ENCODE measurements around the gene SAA4. TPM values are rescaled to one million over a fixed set of nuclear protein-coding genes. Genes with fewer than 3 reads are reported as not detected.

SAA4 gene
- total and polyA plus RNA-seq, 2 experiments from 2014 or later: not detected

GRCh38 chr11:18280438-18281045, 43.9 kb upstream of the SAA4 start (continued):
- TF ChIP-seq, protein P1, sequence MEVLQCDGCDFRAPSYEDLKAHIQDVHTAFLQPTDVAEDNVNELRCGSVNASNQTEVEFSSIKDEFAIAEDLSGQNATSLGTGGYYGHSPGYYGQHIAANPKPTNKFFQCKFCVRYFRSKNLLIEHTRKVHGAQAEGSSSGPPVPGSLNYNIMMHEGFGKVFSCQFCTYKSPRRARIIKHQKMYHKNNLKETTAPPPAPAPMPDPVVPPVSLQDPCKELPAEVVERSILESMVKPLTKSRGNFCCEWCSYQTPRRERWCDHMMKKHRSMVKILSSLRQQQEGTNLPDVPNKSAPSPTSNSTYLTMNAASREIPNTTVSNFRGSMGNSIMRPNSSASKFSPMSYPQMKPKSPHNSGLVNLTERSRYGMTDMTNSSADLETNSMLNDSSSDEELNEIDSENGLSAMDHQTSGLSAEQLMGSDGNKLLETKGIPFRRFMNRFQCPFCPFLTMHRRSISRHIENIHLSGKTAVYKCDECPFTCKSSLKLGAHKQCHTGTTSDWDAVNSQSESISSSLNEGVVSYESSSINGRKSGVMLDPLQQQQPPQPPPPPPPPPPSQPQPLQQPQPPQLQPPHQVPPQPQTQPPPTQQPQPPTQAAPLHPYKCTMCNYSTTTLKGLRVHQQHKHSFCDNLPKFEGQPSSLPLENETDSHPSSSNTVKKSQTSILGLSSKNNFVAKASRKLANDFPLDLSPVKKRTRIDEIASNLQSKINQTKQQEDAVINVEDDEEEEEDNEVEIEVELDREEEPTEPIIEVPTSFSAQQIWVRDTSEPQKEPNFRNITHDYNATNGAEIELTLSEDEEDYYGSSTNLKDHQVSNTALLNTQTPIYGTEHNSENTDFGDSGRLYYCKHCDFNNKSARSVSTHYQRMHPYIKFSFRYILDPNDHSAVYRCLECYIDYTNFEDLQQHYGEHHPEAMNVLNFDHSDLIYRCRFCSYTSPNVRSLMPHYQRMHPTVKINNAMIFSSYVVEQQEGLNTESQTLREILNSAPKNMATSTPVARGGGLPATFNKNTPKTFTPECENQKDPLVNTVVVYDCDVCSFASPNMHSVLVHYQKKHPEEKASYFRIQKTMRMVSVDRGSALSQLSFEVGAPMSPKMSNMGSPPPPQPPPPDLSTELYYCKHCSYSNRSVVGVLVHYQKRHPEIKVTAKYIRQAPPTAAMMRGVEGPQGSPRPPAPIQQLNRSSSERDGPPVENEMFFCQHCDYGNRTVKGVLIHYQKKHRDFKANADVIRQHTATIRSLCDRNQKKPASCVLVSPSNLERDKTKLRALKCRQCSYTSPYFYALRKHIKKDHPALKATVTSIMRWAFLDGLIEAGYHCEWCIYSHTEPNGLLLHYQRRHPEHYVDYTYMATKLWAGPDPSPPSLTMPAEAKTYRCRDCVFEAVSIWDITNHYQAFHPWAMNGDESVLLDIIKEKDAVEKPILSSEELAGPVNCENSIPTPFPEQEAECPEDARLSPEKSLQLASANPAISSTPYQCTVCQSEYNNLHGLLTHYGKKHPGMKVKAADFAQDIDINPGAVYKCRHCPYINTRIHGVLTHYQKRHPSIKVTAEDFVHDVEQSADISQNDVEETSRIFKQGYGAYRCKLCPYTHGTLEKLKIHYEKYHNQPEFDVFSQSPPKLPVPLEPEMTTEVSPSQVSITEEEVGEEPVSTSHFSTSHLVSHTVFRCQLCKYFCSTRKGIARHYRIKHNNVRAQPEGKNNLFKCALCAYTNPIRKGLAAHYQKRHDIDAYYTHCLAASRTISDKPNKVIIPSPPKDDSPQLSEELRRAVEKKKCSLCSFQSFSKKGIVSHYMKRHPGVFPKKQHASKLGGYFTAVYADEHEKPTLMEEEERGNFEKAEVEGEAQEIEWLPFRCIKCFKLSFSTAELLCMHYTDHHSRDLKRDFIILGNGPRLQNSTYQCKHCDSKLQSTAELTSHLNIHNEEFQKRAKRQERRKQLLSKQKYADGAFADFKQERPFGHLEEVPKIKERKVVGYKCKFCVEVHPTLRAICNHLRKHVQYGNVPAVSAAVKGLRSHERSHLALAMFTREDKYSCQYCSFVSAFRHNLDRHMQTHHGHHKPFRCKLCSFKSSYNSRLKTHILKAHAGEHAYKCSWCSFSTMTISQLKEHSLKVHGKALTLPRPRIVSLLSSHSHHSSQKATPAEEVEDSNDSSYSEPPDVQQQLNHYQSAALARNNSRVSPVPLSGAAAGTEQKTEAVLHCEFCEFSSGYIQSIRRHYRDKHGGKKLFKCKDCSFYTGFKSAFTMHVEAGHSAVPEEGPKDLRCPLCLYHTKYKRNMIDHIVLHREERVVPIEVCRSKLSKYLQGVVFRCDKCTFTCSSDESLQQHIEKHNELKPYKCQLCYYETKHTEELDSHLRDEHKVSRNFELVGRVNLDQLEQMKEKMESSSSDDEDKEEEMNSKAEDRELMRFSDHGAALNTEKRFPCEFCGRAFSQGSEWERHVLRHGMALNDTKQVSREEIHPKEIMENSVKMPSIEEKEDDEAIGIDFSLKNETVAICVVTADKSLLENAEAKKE (CRISPR knock-in tag; IDR thresholded peaks at IDR 0.05): no peak

DNA sequence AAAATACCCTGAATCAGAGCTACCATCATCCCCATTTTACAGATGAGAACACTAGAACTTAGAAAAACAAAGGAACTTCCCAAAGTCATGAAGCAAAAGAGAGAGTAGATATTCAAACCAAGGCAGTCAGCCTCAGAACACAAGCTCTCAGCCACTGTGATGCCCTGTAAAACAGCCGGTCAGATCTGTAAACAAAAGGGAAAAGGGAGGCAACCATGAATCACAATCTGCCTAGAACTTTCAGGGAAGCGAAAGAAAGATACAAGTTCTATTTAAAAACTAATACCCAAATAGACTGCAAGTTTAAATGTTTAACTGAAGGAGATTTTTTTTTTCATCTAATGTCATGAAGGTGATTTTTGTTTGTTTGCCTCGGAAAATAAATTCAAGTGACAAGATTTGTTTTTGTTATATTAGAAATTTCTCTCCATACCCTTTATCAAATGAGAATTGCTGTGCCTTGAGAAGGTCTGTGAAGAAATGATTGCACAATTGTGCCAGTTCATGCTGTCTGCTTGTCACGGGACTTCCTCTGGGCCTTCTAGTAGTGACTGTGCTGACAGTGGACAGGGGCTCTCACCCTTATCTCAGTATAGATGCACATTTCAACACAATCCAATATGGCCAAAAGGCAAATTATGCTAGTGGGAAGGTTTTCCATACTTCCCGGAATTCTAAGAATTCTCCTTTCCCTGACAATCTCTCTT, 41.1 kb upstream of the SAA4 start:
- Histone ChIP-seq H3K27me3 (ENCODE audit: insufficient read depth) (no peaks in the 10 kb centered on the region), H3K79me2 (replicated peaks; ENCODE audit: insufficient read depth) (no peaks in the 10 kb centered on the region), H3F3A (replicated peaks; ENCODE audit: low read depth) (0 out of 2 replicates have a peak, but pooled peaks cover 3% of the 10 kb centered on the region), H3K27ac (ENCODE audit: low read depth) (no peak overlapping the region), H3K9me2 (ENCODE audit: insufficient read depth) (no peaks in the 10 kb centered on the region), H3K4me3 (no peak overlapping the region), H2AFZ (no peak overlapping the region), H3K4me2 (no peak overlapping the region), H3K4me1 (ENCODE audit: insufficient read depth) (no peaks in the 10 kb centered on the region), H4K20me1 (replicated peaks; ENCODE audit: insufficient read depth) (no peaks in the 10 kb centered on the region), H3K36me3 (ENCODE audit: insufficient read depth) (peaks cover 14% of the 10 kb centered on the region)
- Mint-ChIP-seq H3K4me3 (no peak overlapping the region), H3K27ac (no peak overlapping the region), H3K9me3 (peaks cover 3% of the 10 kb centered on the region; the same call in 2 of the 3 replicates), H3K27me3 (ENCODE audit: insufficient read depth, low read depth, poor library complexity) (no peaks in the 10 kb centered on the region), H3K4me1 (no peaks in the 10 kb centered on the region), H3K36me3 (ENCODE audit: low read depth) (peaks cover 50% of the 10 kb centered on the region)
- ATAC-seq (no peak), DNase-seq (ENCODE audit: low spot score) (no peak)
- TF ChIP-seq, protein P1 (CRISPR knock-in tag; IDR thresholded peaks at IDR 0.05): no peak
- no peak for TF ChIP-seq JUNB (IDR thresholded peaks at IDR 0.05; ENCODE audit: unreplicated experiment)
- TF ChIP-seq POLR2AphosphoS5 (IDR thresholded peaks at IDR 0.05; ENCODE audit: low read depth): no peak
- no peak for TF ChIP-seq ZNF331 (CRISPR knock-in tag; IDR thresholded peaks at IDR 0.05; ENCODE audit: low read depth)
- TF ChIP-seq ZNF114 (CRISPR knock-in tag; IDR thresholded peaks at IDR 0.05): no peak
- TF ChIP-seq, protein P2, sequence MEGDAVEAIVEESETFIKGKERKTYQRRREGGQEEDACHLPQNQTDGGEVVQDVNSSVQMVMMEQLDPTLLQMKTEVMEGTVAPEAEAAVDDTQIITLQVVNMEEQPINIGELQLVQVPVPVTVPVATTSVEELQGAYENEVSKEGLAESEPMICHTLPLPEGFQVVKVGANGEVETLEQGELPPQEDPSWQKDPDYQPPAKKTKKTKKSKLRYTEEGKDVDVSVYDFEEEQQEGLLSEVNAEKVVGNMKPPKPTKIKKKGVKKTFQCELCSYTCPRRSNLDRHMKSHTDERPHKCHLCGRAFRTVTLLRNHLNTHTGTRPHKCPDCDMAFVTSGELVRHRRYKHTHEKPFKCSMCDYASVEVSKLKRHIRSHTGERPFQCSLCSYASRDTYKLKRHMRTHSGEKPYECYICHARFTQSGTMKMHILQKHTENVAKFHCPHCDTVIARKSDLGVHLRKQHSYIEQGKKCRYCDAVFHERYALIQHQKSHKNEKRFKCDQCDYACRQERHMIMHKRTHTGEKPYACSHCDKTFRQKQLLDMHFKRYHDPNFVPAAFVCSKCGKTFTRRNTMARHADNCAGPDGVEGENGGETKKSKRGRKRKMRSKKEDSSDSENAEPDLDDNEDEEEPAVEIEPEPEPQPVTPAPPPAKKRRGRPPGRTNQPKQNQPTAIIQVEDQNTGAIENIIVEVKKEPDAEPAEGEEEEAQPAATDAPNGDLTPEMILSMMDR (conservative IDR thresholded peaks at IDR 0.05; ENCODE audit: low read depth in 2 of 2): no peak

Data from GM23338 (cell line).